Pancreas (tissue), 10 donors: ENCODE results near the gene CSK. TPM values are rescaled to one million over a fixed set of nuclear protein-coding genes. Genes with fewer than 3 reads are reported as not detected.

Source experiments
- ATAC-seq, 4 donors: fragments of 200-7000 bp; cut with Tn5 transposase; one replicate each; pipeline versions ENCODE4 v1.8.0 to v1.9.1; 2020; ENCODE audit warnings: mild to moderate bottlenecking in 4 of 4, moderate library complexity in 4 of 4
- DNase-seq, 6 donors: peaks; one replicate each; pipeline ENCODE4 v3.0.0-alpha.2; 2020
- FAIRE-seq: peaks from 2 replicates; lab custom pipeline; 2012; peaks lifted over from hg19 to GRCh38; lab: Jason Lieb, UNC
- H3K27ac ChIP-seq, 4 donors: fragments of 200-600 bp; sonication (generic); 1 replicate in 3 of 4; 2 replicates in 1 of 4; pipeline versions ENCODE4 v1.5.0 to v1.8.0; 2020
- H3K27me3 ChIP-seq, 4 donors: fragments of 200-600 bp; one replicate each; pipeline ENCODE4 v1.8.0; 2021
- H3K36me3 ChIP-seq, 3 donors: fragments of 200-600 bp; sonication (generic) in 1 of 3; one replicate each; pipeline versions ENCODE4 v1.5.0 to v1.8.0; 2020 to 2021
- H3K4me1 ChIP-seq, 3 donors: fragments of 200-600 bp; one replicate each; pipeline ENCODE4 v1.8.0; 2021
- H3K4me3 ChIP-seq, 4 donors: fragments of 200-600 bp; sonication (generic) in 2 of 4; one replicate each; pipeline versions ENCODE4 v1.5.0 to v1.8.0; 2020 to 2021
- H3K9me3 ChIP-seq, 4 donors: fragments of 200-600 bp; one replicate each; pipeline ENCODE4 v1.8.0; 2021
- CTCF ChIP-seq, 4 donors: fragments of 200-600 bp; sonication (generic) in 3 of 4; IDR thresholded peaks; one replicate each; pipeline versions ENCODE4 v1.5.0 to v1.8.0; 2021; ENCODE audit warnings: antibody characterized with exemption in 4 of 4
- WGBS, 2 donors: extraction: QIAGEN DNeasy Blood & Tissue Kit; methylation state at CpG; one replicate each; pipeline ENCODE4 v1.1.7; 2013; 5-methylcytosine and 5-hydroxymethylcytosine counted together
- intact Hi-C, 3 donors: fragments of 100-400 bp; cut with DNase I; formaldehyde crosslinking; loops; one replicate each; pipeline versions ENCODE4 v1.11.1 to v1.14.2; 2022
- polyA plus RNA-seq, 2 donors: library from polyadenylated mRNA; stranded (reverse); fragments of 200-250 nt; gene quantifications; one replicate each; pipeline ENCODE4 v1.2.3, GENCODE V29; 2013
- total RNA-seq, 6 donors: library from RNA; stranded (reverse); fragmentation: NEBNext Ultra II Directional in 4 of 6; extraction: Animal tissue kit (Norgen Biotek cat#: 25700) in 4 of 6; gene quantifications; one replicate each; pipeline versions ENCODE4 v1.2.1 to v1.2.4, GENCODE V29; 2021 to 2023
- donor health status: healthy with polysubstance abuse.
- donor health status: DM: no; HTN: no; CAD: no; lungs with moderate emphysema.
- donor health status: DM: no; HTN: no; CAD: no.
- donor health status: control.
- donor health status: control.
- donor health status: Bipolar disorder and iron deficiency.
- donor health status: DM: yes; HTN: yes; CAD: no.
- donor health status: DM: no; HTN: no; CAD: no.
- donor health status: DM: no; HTN: no; CAD: no.
- donor health status: DM: yes; HTN: yes; CAD: no.

The CSK gene
- total and polyA plus RNA-seq, 8 donors: 8.5 to 35.1 (median 16.2) TPM

- peak; percentile 55 to 74 (median 60) for TF ChIP-seq CTCF (IDR thresholded peaks at IDR 0.05)
- peak in 5 of 6 donors; percentile 39 to 86 (median 69) for DNase-seq
- ATAC-seq: peak; percentile 61 to 93 (median 81)
- Histone ChIP-seq H3K27ac (no peak overlapping the region), H3K27me3 (no peaks in the 10 kb centered on the region), H3K4me1 (no peaks in the 10 kb centered on the region), H3K36me3 (no peaks in the 10 kb centered on the region), H3K9me3 (no peaks in the 10 kb centered on the region), H3K4me3 (no peak overlapping the region)
- WGBS, 2 donors: 35 to 36% methylated on average over 5 of the region's 5 CpGs
- intact Hi-C loops: loop anchor here in 1 of 3 donors (5.0 kb wide), 1 partner anchor 53 kb away; the partner anchor contains the start of gene CSK
- FAIRE-seq: no peak
Measured at GRCh38 chr15:74835312-74835823, 53.5 kb downstream of the CSK start.

- Histone ChIP-seq H3K4me1 (peaks cover under 1 to 1% (median 1%) of the 10 kb centered on the region in 3 donors), H3K9me3 (no peaks in the 10 kb centered on the region), H3K27me3 (no peaks in the 10 kb centered on the region), H3K4me3 (no peak overlapping the region), H3K27ac (no peak overlapping the region), H3K36me3 (no peaks in the 10 kb centered on the region)
- 81 to 86% methylated on average over 7 of the region's 7 CpGs for WGBS, 2 donors
- no peak for FAIRE-seq
- TF ChIP-seq CTCF (IDR thresholded peaks at IDR 0.05): no peak
- DNase-seq: no peak
- no peak for ATAC-seq
- intact Hi-C loops: loop anchor here in 1 of 3 donors (5.0 kb wide), 1 partner anchor 55 kb away; the partner anchor contains the start of gene CSK
Measured at GRCh38 chr15:74836846-74837245, 55.0 kb downstream of the CSK start.

- no peak for ATAC-seq
- Histone ChIP-seq H3K27me3 (no peaks in the 10 kb centered on the region), H3K36me3 (no peaks in the 10 kb centered on the region), H3K27ac (no peak overlapping the region), H3K4me1 (peaks cover 4 to 6% (median 5%) of the 10 kb centered on the region in 3 donors), H3K9me3 (no peaks in the 10 kb centered on the region), H3K4me3 (no peak overlapping the region)
- WGBS, 2 donors: 92 to 93% methylated on average over 15 of the region's 15 CpGs
- no peak for TF ChIP-seq CTCF (IDR thresholded peaks at IDR 0.05)
- DNase-seq: no peak
- intact Hi-C loops: loop anchor here in 1 of 3 donors (5.0 kb wide), 1 partner anchor 55 kb away; the partner anchor contains the start of gene CSK
- FAIRE-seq: no peak
Measured at GRCh38 chr15:74837482-74838136, 55.7 kb downstream of the CSK start.

GRCh38 chr15:74838137-74838516 lies 56.2 kb downstream of the CSK start:
- no peaks in the 10 kb centered on the region for H3K36me3 ChIP-seq
- peaks cover 4 to 6% (median 5%) of the 10 kb centered on the region in 3 donors for H3K4me1 ChIP-seq
- intact Hi-C loops: loop anchor here in 1 of 3 donors (5.0 kb wide), 1 partner anchor 56 kb away; the partner anchor contains the start of gene CSK
- no peak overlapping the region for H3K4me3 ChIP-seq
- DNase-seq: no peak
- H3K27me3 ChIP-seq: no peaks in the 10 kb centered on the region
- no peak for ATAC-seq
- H3K9me3 ChIP-seq: no peaks in the 10 kb centered on the region
- H3K27ac ChIP-seq: no peak overlapping the region
- WGBS, 2 donors: 88 to 93% methylated on average over 10 of the region's 10 CpGs
- no peak for FAIRE-seq
- no peak for TF ChIP-seq CTCF (IDR thresholded peaks at IDR 0.05)
